GM23338 (cell line): Measurements from ENCODE around the gene CDH4. TPM values are rescaled to one million over a fixed set of nuclear protein-coding genes. Genes with fewer than 3 reads are reported as not detected.

Source experiments
- ATAC-seq: fragments of 200-7000 bp; cut with Tn5 transposase; 3 replicates; pipeline ENCODE4 v1.9.1; 2020
- DNase-seq: peaks from one replicate; pipeline ENCODE4 v3.0.0-alpha.2; 2015; ENCODE audit warnings: low spot score
- H2AFZ ChIP-seq: fragments of 200-600 bp; sonication (generic); 2 replicates; pipeline ENCODE4 v1.8.0; 2016; ENCODE audit warnings: antibody characterized with exemption, mild to moderate bottlenecking, moderate library complexity
- H3F3A ChIP-seq: fragments of 200-600 bp; sonication (generic); replicated peaks from 2 replicates; pipeline ENCODE4 v1.8.0; 2017; ENCODE audit warnings: antibody characterized with exemption, mixed run types, low read depth
- H3K27ac ChIP-seq: fragments of 200-600 bp; sonication (generic); 2 replicates; pipeline ENCODE4 v1.6.1; 2016; ENCODE audit warnings: low read depth
- H3K27me3 ChIP-seq: fragments of 200-600 bp; sonication (generic); 2 replicates; pipeline ENCODE4 v1.8.0; 2016; ENCODE audit warnings: mild to moderate bottlenecking, mixed run types, moderate library complexity; ENCODE audit not compliant: insufficient read depth
- H3K36me3 ChIP-seq: fragments of 200-600 bp; sonication (generic); 2 replicates; pipeline ENCODE4 v1.8.0; 2016; ENCODE audit warnings: mild to moderate bottlenecking; ENCODE audit not compliant: insufficient read depth
- H3K4me1 ChIP-seq: fragments of 200-600 bp; sonication (generic); 2 replicates; pipeline ENCODE4 v1.8.0; 2016; ENCODE audit warnings: mild to moderate bottlenecking, moderate library complexity; ENCODE audit not compliant: insufficient read depth
- H3K4me2 ChIP-seq: fragments of 200-600 bp; sonication (generic); 2 replicates; pipeline ENCODE4 v1.7.1; 2017; ENCODE audit warnings: mixed run types
- H3K4me3 ChIP-seq: fragments of 200-600 bp; sonication (generic); 2 replicates; pipeline ENCODE4 v1.6.1; 2016; ENCODE audit warnings: mixed run types
- H3K79me2 ChIP-seq: fragments of 200-600 bp; sonication (generic); replicated peaks from 2 replicates; pipeline ENCODE4 v1.8.0; 2017; ENCODE audit warnings: mild to moderate bottlenecking; ENCODE audit not compliant: insufficient read depth
- H3K9me2 ChIP-seq: fragments of 200-600 bp; sonication (generic); 2 replicates; pipeline ENCODE4 v1.8.0; 2017; ENCODE audit not compliant: insufficient read depth
- H4K20me1 ChIP-seq: fragments of 200-600 bp; sonication (generic); replicated peaks from 2 replicates; pipeline ENCODE4 v1.8.0; 2017; ENCODE audit warnings: mild to moderate bottlenecking; ENCODE audit not compliant: insufficient read depth
- H3K27ac Mint-ChIP-seq: 2 replicates; pipeline ENCODE4 v1.8.0; 2020; ENCODE audit warnings: inconsistent platforms, mild to moderate bottlenecking, moderate library complexity, mixed read lengths
- H3K27me3 Mint-ChIP-seq: 3 replicates; pipeline ENCODE4 v1.8.0; 2022; ENCODE audit warnings: low read depth, mild to moderate bottlenecking, moderate library complexity, mixed read lengths, inconsistent platforms; ENCODE audit not compliant: insufficient read depth, poor library complexity
- H3K36me3 Mint-ChIP-seq: 3 replicates; pipeline ENCODE4 v1.8.0; 2021; ENCODE audit warnings: low read depth, mild to moderate bottlenecking, inconsistent platforms, moderate library complexity, mixed read lengths
- H3K4me1 Mint-ChIP-seq: 3 replicates; pipeline ENCODE4 v1.8.0; 2020; ENCODE audit warnings: mild to moderate bottlenecking, inconsistent platforms, mixed read lengths
- H3K4me3 Mint-ChIP-seq: 3 replicates; pipeline ENCODE4 v1.8.0; 2021; ENCODE audit warnings: moderate library complexity, mild to moderate bottlenecking, inconsistent platforms, mixed read lengths
- H3K9me3 Mint-ChIP-seq: 3 replicates; pipeline ENCODE4 v1.8.0; 2020; ENCODE audit warnings: moderate library complexity, mild to moderate bottlenecking, inconsistent platforms, mixed read lengths
- CREB1 ChIP-seq: fragments of 250-450 bp; sonication (Bioruptor Pico); IDR thresholded peaks from 2 replicates; pipeline ENCODE4 v1.5.0; 2020; ENCODE audit warnings: low read depth, mild to moderate bottlenecking, moderate library complexity
- CTCF ChIP-seq, 2 experiments: fragments of 200-600 bp in 1 of 2; sonication (generic) in 1 of 2; conservative IDR thresholded peaks; 2 replicates each; pipeline versions ENCODE4 v1.5.1 to v1.6.1; 2016 to 2017; ENCODE audit warnings: antibody characterized with exemption in 2 of 2, low read depth in 2 of 2, mild to moderate bottlenecking in 2 of 2, moderate library complexity in 1 of 2
- ETS1 ChIP-seq: IDR thresholded peaks from 2 replicates; pipeline ENCODE4 v1.6.1; 2016; ENCODE audit warnings: antibody characterized with exemption
- EZH2 ChIP-seq: fragments of 200-600 bp; sonication (generic); IDR thresholded peaks from one replicate; pipeline ENCODE4 v1.8.0; 2017; ENCODE audit warnings: antibody characterized with exemption, mild to moderate bottlenecking, low read depth; ENCODE audit not compliant: unreplicated experiment
- EZH2phosphoT487 ChIP-seq: fragments of 200-600 bp; sonication (generic); IDR thresholded peaks from one replicate; pipeline ENCODE4 v1.8.1; 2018; ENCODE audit warnings: antibody characterized with exemption; ENCODE audit not compliant: unreplicated experiment
- JUNB ChIP-seq: IDR thresholded peaks from one replicate; pipeline ENCODE4 v1.6.1; 2016; ENCODE audit warnings: antibody characterized with exemption; ENCODE audit not compliant: unreplicated experiment
- NANOG ChIP-seq: IDR thresholded peaks from 2 replicates; pipeline ENCODE4 v1.6.1; 2016; ENCODE audit warnings: antibody characterized with exemption, borderline replicate concordance
- POLR2AphosphoS5 ChIP-seq: IDR thresholded peaks from 2 replicates; pipeline ENCODE4 v1.6.1; 2016; ENCODE audit warnings: antibody characterized with exemption, low read depth
- REST ChIP-seq: IDR thresholded peaks from one replicate; pipeline ENCODE4 v1.6.1; 2018; ENCODE audit warnings: antibody characterized with exemption; ENCODE audit not compliant: unreplicated experiment
- STAT1 ChIP-seq: IDR thresholded peaks from one replicate; pipeline ENCODE4 v1.6.1; 2016; ENCODE audit warnings: antibody characterized with exemption; ENCODE audit not compliant: unreplicated experiment
- ZNF114 ChIP-seq: fragments of 250-450 bp; sonication (Bioruptor Pico); IDR thresholded peaks from 2 replicates; pipeline ENCODE4 v1.5.0; 2020; ENCODE audit warnings: mild to moderate bottlenecking, moderate library complexity
- ZNF331 ChIP-seq: fragments of 250-450 bp; sonication (Bioruptor Pico); IDR thresholded peaks from 2 replicates; pipeline ENCODE4 v1.5.0; 2020; ENCODE audit warnings: low read depth, mild to moderate bottlenecking, moderate library complexity
- ZNF462 ChIP-seq: fragments of 250-450 bp; sonication (Bioruptor Pico); IDR thresholded peaks from 2 replicates; pipeline ENCODE4 v1.5.0; 2020; ENCODE audit warnings: mild to moderate bottlenecking, moderate library complexity
- polyA plus RNA-seq: library from polyadenylated mRNA; unstranded; fragments of >200 nt; fragmentation: Nextera tagmentation; extraction: Ambion mirVana; gene quantifications from 2 replicates; pipeline ENCODE4 v1.2.1, GENCODE V29; 2016
- total RNA-seq: library from RNA; depleted of rRNA; stranded (reverse); fragments of >200 nt; shearing (Covaris generic); gene quantifications from 2 replicates; pipeline ENCODE4 v1.2.3, GENCODE V29; 2014

CDH4 gene
- total and polyA plus RNA-seq, 2 experiments from 2014 or later: 1.2 to 4.2 TPM

- Mint-ChIP-seq H3K36me3 (no peaks in the 10 kb centered on the region; the same call in 2 of the 3 replicates), H3K27me3 (peaks cover 8% of the 10 kb centered on the region), H3K9me3 (no peaks in the 10 kb centered on the region), H3K27ac (peak overlapping the region; percentile 14; the same call in 1 of the 2 replicates), H3K4me1 (peaks cover 35% of the 10 kb centered on the region), H3K4me3 (no peak overlapping the region)
- ATAC-seq (no peak), DNase-seq (no peak)
- Histone ChIP-seq H3F3A (no peaks in the 10 kb centered on the region), H3K4me2 (no peak overlapping the region), H3K79me2 (no peaks in the 10 kb centered on the region), H3K27ac (no peak overlapping the region), H2AFZ (no peak overlapping the region), H4K20me1 (no peaks in the 10 kb centered on the region), H3K36me3 (no peaks in the 10 kb centered on the region), H3K9me2 (peaks cover 10% of the 10 kb centered on the region), H3K4me1 (peaks cover 15% of the 10 kb centered on the region), H3K27me3 (no peaks in the 10 kb centered on the region), H3K4me3 (no peak overlapping the region)
- TF ChIP-seq EZH2: no peak
- no peak for TF ChIP-seq ZNF114 (CRISPR knock-in tag)
- no peak for TF ChIP-seq CTCF (conservative IDR thresholded peaks at IDR 0.05; ENCODE audit: low read depth in 2 of 2)
- TF ChIP-seq JUNB: no peak
- no peak for TF ChIP-seq POLR2AphosphoS5
- no peak for TF ChIP-seq ZNF331 (CRISPR knock-in tag)
- no peak for TF ChIP-seq ZNF462 (CRISPR knock-in tag)
- TF ChIP-seq ETS1: no peak
- TF ChIP-seq NANOG: no peak
- no peak for TF ChIP-seq EZH2phosphoT487
- TF ChIP-seq STAT1: no peak
- no peak for TF ChIP-seq CREB1 (CRISPR knock-in tag)
- TF ChIP-seq REST: no peak
Observed at GRCh38 chr20:61516346-61517208, 264.5 kb downstream of the CDH4 start.
